HG02840 (cell line): ENCODE results near the gene OR51T1.

Experiments used
- ATAC-seq: cut with Tn5 transposase; IDR thresholded peaks from one replicate; pipeline ENCODE4 v1.9.1; 2021; ENCODE audit warnings: mild to moderate bottlenecking, moderate library complexity, moderate number of reproducible peaks; ENCODE audit not compliant: unreplicated experiment, low FRiP score

Gene OR51T1

DNA sequence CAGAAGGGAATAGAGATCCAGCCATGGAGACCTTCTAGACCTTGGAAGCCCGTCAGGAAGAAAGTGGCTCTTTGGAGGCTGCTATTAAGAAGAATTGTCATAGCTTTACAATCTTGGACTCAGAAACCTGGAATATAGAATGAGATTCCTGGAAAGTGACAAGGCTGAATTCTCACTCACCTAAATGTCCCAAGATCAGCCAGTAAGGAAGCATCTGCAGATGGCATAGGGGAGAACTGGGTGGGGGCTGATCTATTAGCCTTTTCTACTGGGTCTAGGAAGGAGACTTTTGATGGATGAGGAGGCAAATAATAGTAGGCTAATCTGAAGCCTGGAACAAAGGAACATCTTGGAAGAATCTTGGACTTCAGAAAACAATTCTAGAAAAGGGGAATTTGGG lies 42.5 kb downstream of the OR51T1 start, which contains the start of gene OR51G1:
Gene OR51G1 (minus strand): TSS at position 101 of the 400 bp plus-strand sequence. CDS start 0 bp downstream, at position 101.
- ATAC-seq, result no peak

- no peak for ATAC-seq
These were observed 44.9 kb downstream of the OR51T1 start for GRCh38 chr11:4926608-4927007.
